HepG2 (cell line): Measurements from ENCODE around the gene C1QC. TPM values are rescaled to one million over a fixed set of nuclear protein-coding genes. Genes with fewer than 3 reads are reported as not detected.

Experiments
- ATAC-seq: fragments of 200-7000 bp; cut with Tn5 transposase; 3 replicates; pipeline ENCODE4 v1.9.1; 2020; ENCODE audit warnings: mild to moderate bottlenecking, moderate library complexity
- BruUV-seq: library from RNA; stranded (reverse); fragments of 400-500 nt; replicated peaks from 2 replicates; lab custom pipeline; 2021; lab: Mats Ljungman, UMichigan
- CTCF ChIA-PET: fragments of 300-600 bp; formaldehyde crosslinking; extraction: SDS; loops from one replicate; lab custom pipeline; 2021; ENCODE audit warnings: low total read pairs, inconsistent platforms, low intra/inter-chr PET ratio; lab: Yijun Ruan, JAX
- POLR2A ChIA-PET: fragments of 350-600 bp; sonication (Branson Sonifier 250); formaldehyde crosslinking; loops from one replicate; lab custom pipeline; 2020; ENCODE audit warnings: antibody characterized with exemption, inconsistent platforms; lab: Yijun Ruan, JAX
- DNase-seq: peaks from one replicate; pipeline ENCODE4 v3.0.0-alpha.2; 2015; ENCODE audit warnings: low spot score
- FAIRE-seq: peaks from 3 replicates; lab custom pipeline; 2011; peaks lifted over from hg19 to GRCh38; lab: Jason Lieb, UNC
- H2AFZ ChIP-seq: one replicate; pipeline ENCODE4 v1.6.1; 2011; ENCODE audit warnings: low read length, inconsistent platforms
- H3K27ac ChIP-seq: fragments of 300-600 bp; 3 replicates; pipeline ENCODE4 v1.8.0; 2011; ENCODE audit warnings: mixed run types, mild to moderate bottlenecking, mixed read lengths, low read length, inconsistent platforms; ENCODE audit not compliant: insufficient read depth; ENCODE audit errors: extremely low read length
- H3K27me3 ChIP-seq, 2 experiments: fragments of 200-600 bp in 1 of 2; 2 replicates in 1 of 2; 3 replicates in 1 of 2; pipeline versions ENCODE4 v1.6.0 to v1.8.0; 2011; ENCODE audit warnings: low read length in 2 of 2, mild to moderate bottlenecking in 2 of 2, moderate library complexity in 2 of 2, inconsistent platforms in 1 of 2; ENCODE audit not compliant: insufficient read depth in 2 of 2, control insufficient read depth in 1 of 2
- H3K36me3 ChIP-seq, 2 experiments: fragments of 200-600 bp in 1 of 2; replicated peaks in 1 of 2; 2 replicates in 1 of 2; 3 replicates in 1 of 2; pipeline versions ENCODE4 v1.5.1 to v1.8.0; 2011; ENCODE audit warnings: low read length in 2 of 2, inconsistent platforms in 1 of 2; ENCODE audit not compliant: insufficient read depth in 2 of 2, control insufficient read depth in 1 of 2
- H3K4me1 ChIP-seq: 2 replicates; pipeline ENCODE4 v1.5.1; 2012; ENCODE audit warnings: low read length, inconsistent platforms; ENCODE audit not compliant: insufficient read depth
- H3K4me2 ChIP-seq: 2 replicates; pipeline ENCODE4 v1.6.0; 2011; ENCODE audit warnings: low read depth, low read length, inconsistent platforms
- H3K4me3 ChIP-seq, 3 experiments: fragments of 200-600 bp in 1 of 3; sonication (generic), shearing (Covaris generic) in 1 of 3; replicated peaks in 1 of 3; 2 replicates each; pipeline ENCODE4 v1.5.1; 2011 to 2016; ENCODE audit warnings: low read length in 3 of 3, inconsistent platforms in 2 of 3, low read depth in 2 of 3, mild to moderate bottlenecking in 2 of 3, control low read depth in 1 of 3, mixed read lengths in 1 of 3; ENCODE audit not compliant: insufficient read depth in 1 of 3
- H3K79me2 ChIP-seq: one replicate; pipeline ENCODE4 v1.6.1; 2011; ENCODE audit warnings: low read length, inconsistent platforms; ENCODE audit not compliant: insufficient read depth
- H3K9ac ChIP-seq: 2 replicates; pipeline ENCODE4 v1.6.0; 2011; ENCODE audit warnings: mild to moderate bottlenecking, low read depth, low read length, inconsistent platforms; ENCODE audit not compliant: insufficient read depth
- H3K9me3 ChIP-seq: 2 replicates; pipeline ENCODE4 v1.5.1; 2012; ENCODE audit warnings: mild to moderate bottlenecking, low read length
- H4K20me1 ChIP-seq: 2 replicates; pipeline ENCODE4 v1.6.0; 2011; ENCODE audit warnings: inconsistent platforms, mild to moderate bottlenecking, low read length, moderate library complexity; ENCODE audit not compliant: insufficient read depth
- AFF4 ChIP-seq: sonication (generic); formaldehyde crosslinking; IDR thresholded peaks from 2 replicates; pipeline ENCODE4 v1.4.0; 2020; ENCODE audit warnings: missing genetic modification reagents
- EED ChIP-seq: sonication (generic); formaldehyde crosslinking; IDR thresholded peaks from 2 replicates; pipeline ENCODE4 v1.5.0; 2020; ENCODE audit warnings: mild to moderate bottlenecking, missing genetic modification reagents
- JDP2 ChIP-seq: sonication (generic); formaldehyde crosslinking; IDR thresholded peaks from 2 replicates; pipeline ENCODE4 v1.8.1; 2022; ENCODE audit warnings: missing genetic modification reagents, borderline replicate concordance
- KDM3A ChIP-seq: IDR thresholded peaks from 2 replicates; pipeline ENCODE4 v1.6.1; 2018; ENCODE audit warnings: low read depth, missing compliant biosample characterization
- KDM5B ChIP-seq: sonication (generic); formaldehyde crosslinking; IDR thresholded peaks from 2 replicates; pipeline ENCODE4 v1.4.0; 2020; ENCODE audit warnings: missing genetic modification reagents, mild to moderate bottlenecking, borderline replicate concordance
- ZFYVE20 ChIP-seq: sonication (generic); formaldehyde crosslinking; IDR thresholded peaks from 2 replicates; pipeline ENCODE4 v1.8.0; 2023; ENCODE audit warnings: low read depth, mild to moderate bottlenecking, moderate library complexity, missing genetic modification reagents, borderline replicate concordance
- ZNF207 ChIP-seq: fragments of 450-650 bp; IDR thresholded peaks from 2 replicates; pipeline ENCODE4 v1.6.1; 2016; ENCODE audit warnings: antibody characterized with exemption, borderline replicate concordance
- ZNF333 ChIP-seq: sonication (generic); formaldehyde crosslinking; IDR thresholded peaks from 2 replicates; pipeline ENCODE4 v1.4.0; 2020; ENCODE audit warnings: mild to moderate bottlenecking, missing genetic modification reagents, borderline replicate concordance
- WGBS: methylation state at CpG from one replicate; pipeline ENCODE4 v1.1.6; 2017; ENCODE audit warnings: low lambda C conversion rate; 5-methylcytosine and 5-hydroxymethylcytosine counted together
- in situ Hi-C: cut with HindIII; loops from 2 replicates; pipeline ENCODE4 v1.10.0; 2017; ENCODE audit warnings: low pct_unique_long_range_greater_than_20kb; ENCODE audit not compliant: extremely low pct_ligation_motif_present
- intact Hi-C: fragments of 100-400 bp; cut with micrococcal nuclease; formaldehyde crosslinking; loops from one replicate; pipeline ENCODE4 v1.10.0; 2022; ENCODE audit not compliant: unreplicated experiment
- polyA plus RNA-seq, 8 experiments: library from polyadenylated mRNA; depleted of rRNA in 3 of 8; stranded (reverse) in 7 of 8; unstranded in 1 of 8; fragments of >200 nt; fragmentation: Illumina TruSeq in 4 of 8; extraction: Trizol in 4 of 8; gene quantifications; 2 replicates each; pipeline versions ENCODE4 v1.2.1 to v1.2.3, GENCODE V29; 2011 to 2016; ENCODE audit warnings: low read depth in 4 of 8, missing spikeins in 1 of 8, mixed read lengths in 1 of 8; ENCODE audit not compliant: insufficient read depth in 1 of 8
- total RNA-seq, 5 experiments: library from RNA; depleted of rRNA; stranded (reverse); fragments of >200 nt; fragmentation: Illumina TruSeq; extraction: Trizol; gene quantifications; 2 replicates each; pipeline ENCODE4 v1.2.3, GENCODE V29; 2016; ENCODE audit warnings: low read depth in 1 of 5
- TF ChIP-seq, protein P1 (sequence below): sonication (generic); formaldehyde crosslinking; IDR thresholded peaks from 2 replicates; pipeline ENCODE4 v1.5.1; 2020; ENCODE audit warnings: missing genetic modification reagents, mild to moderate bottlenecking, borderline replicate concordance

Gene C1QC
- total and polyA plus RNA-seq, 2 of the 13 experiments (the other 11 are each of a cell fraction or from before 2014, with no cell fraction given): not detected

DNA sequence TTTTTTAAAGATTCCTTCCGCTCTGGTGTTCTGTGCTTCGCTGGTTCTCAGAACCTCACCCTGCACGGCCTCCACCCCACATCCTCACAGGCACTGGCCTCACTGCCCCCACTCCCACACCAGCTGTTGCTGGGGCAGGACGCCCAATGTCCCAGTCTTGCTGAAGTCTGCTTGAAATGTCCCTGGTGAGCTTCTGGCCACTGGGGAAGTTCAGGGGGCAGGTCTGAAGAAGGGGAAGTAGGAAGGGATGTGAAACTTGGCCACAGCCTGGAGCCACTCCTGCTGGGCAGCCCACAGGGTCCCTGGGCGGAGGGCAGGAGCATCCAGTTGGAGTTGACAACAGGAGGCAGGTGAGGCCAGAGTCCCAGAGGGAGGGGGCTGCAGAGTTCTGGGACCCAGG lies 7.1 kb upstream of the C1QC start, which contains the start of gene C1QA:
Gene C1QA, plus strand, starts transcription at position 276 of the 400 bp plus-strand sequence. CDS start 989 bp downstream, outside the sequence.
- CTCF ChIA-PET: no interaction called here

More for the DNA sequence above, 7.1 kb upstream of the C1QC start, which contains the start of gene C1QA:
- Histone ChIP-seq H3K4me3 (no peak within 1 kb of the TSS), H4K20me1 (no peaks in the 10 kb centered on the region), H3K27me3 (peaks cover 0 to 37% of the 10 kb centered on the region in 2 experiments; a peak in 2 of 5 replicates), H3K4me1 (no peaks in the 10 kb centered on the region), H3K36me3 (no peaks in the 10 kb centered on the region), H3K9ac (no peak within 1 kb of the TSS), H3K4me2 (no peak within 1 kb of the TSS), H3K79me2 (no peaks in the 10 kb centered on the region), H2AFZ (no peak within 1 kb of the TSS), H3K27ac (no peak within 1 kb of the TSS), H3K9me3 (no peaks in the 10 kb centered on the region)
- ATAC-seq: no peak
- in situ Hi-C loops (no loop called here), intact Hi-C loops (no loop called here)
- no peak for TF ChIP-seq ZNF333
- TF ChIP-seq ZFYVE20 (CRISPR knock-in tag): no peak
- no peak for TF ChIP-seq KDM3A (CRISPR knock-in tag)
- TF ChIP-seq KDM5B: no peak
- TF ChIP-seq ZNF207: no peak
- no peak for TF ChIP-seq EED (CRISPR knock-in tag)
- TF ChIP-seq AFF4 (CRISPR knock-in tag): no peak
- TF ChIP-seq, protein P1, sequence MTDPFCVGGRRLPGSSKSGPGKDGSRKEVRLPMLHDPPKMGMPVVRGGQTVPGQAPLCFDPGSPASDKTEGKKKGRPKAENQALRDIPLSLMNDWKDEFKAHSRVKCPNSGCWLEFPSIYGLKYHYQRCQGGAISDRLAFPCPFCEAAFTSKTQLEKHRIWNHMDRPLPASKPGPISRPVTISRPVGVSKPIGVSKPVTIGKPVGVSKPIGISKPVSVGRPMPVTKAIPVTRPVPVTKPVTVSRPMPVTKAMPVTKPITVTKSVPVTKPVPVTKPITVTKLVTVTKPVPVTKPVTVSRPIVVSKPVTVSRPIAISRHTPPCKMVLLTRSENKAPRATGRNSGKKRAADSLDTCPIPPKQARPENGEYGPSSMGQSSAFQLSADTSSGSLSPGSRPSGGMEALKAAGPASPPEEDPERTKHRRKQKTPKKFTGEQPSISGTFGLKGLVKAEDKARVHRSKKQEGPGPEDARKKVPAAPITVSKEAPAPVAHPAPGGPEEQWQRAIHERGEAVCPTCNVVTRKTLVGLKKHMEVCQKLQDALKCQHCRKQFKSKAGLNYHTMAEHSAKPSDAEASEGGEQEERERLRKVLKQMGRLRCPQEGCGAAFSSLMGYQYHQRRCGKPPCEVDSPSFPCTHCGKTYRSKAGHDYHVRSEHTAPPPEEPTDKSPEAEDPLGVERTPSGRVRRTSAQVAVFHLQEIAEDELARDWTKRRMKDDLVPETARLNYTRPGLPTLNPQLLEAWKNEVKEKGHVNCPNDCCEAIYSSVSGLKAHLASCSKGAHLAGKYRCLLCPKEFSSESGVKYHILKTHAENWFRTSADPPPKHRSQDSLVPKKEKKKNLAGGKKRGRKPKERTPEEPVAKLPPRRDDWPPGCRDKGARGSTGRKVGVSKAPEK (CRISPR knock-in tag): no peak
- TF ChIP-seq JDP2 (CRISPR knock-in tag): no peak
- no peak for DNase-seq
- 7% methylated on average over 5 of the region's 5 CpGs for WGBS
- no peak for FAIRE-seq
- POLR2A ChIA-PET: no interaction called here
- BruUV-seq: no TSS peak
